LNCAP (cell line): ENCODE measurements around the gene EFCAB14.

ENCODE experiments used
- CTCF ChIP-seq: fragments of 450-650 bp; IDR thresholded peaks from 2 replicates; pipeline ENCODE4 v1.5.1; 2017; ENCODE audit warnings: mild to moderate bottlenecking

Gene EFCAB14

GRCh38 chr1:46642115-46642680 lies 76.7 kb downstream of the EFCAB14 start:
- no peak for TF ChIP-seq CTCF

- TF ChIP-seq CTCF: no peak
These were observed 79.4 kb downstream of the EFCAB14 start for GRCh38 chr1:46639547-46639946.

GRCh38 chr1:46638921-46639320 lies 80.0 kb downstream of the EFCAB14 start:
- TF ChIP-seq CTCF: no peak

GRCh38 chr1:46637444-46638083 lies 81.3 kb downstream of the EFCAB14 start:
- TF ChIP-seq CTCF: no peak

DNA sequence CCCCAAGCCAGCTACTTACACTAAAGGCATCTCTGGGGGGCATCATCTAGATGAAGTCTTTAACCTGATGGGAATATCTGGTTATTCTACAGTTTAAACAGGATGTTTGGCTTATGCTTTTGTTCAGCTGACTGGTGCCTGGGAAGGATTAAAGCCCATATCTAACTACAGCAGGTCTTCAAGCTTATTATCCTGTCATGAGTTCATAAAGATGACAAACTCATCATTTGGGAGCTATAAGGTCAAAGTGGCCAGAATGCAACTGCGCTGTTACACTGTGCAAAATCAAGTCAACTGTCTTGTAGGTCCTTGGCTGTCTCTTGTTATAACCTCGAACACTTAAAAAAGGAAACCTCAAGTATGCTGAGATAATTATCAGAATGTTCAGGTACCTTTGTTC lies 83.7 kb downstream of the EFCAB14 start:
- TF ChIP-seq CTCF: no peak

DNA sequence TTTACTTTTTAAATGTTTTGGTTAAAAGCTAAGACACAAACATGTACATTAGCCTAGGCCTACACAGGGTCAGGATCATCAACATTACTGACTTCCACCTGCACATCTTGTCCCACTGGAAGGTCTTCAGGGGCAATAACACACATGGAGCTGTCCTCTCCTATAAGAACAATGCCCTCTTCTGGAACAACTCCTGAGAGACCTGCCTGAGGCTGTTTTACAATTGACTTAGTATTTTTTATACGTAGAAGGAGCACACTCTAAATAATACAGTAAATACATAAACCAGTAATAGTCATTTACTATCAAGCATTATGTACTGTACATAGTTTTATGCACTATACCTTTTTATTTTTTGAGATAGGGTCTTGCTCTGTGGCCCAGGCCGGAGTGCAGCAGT lies 88.2 kb downstream of the EFCAB14 start:
- no peak for TF ChIP-seq CTCF
